Germinal center (tissue), 1 donor: ENCODE measurements around the gene SSBP2.
"Not testable (repeated sequence)": the region's sequence is repeated elsewhere in the genome, so short reads cannot be mapped to it uniquely, and the experiment has no call there.

Experiments used
- DNase-seq: peaks from one replicate; pipeline ENCODE4 v3.0.0; 2012; ENCODE audit warnings: mixed read lengths, low spot score

SSBP2 gene

GRCh38 chr5:81524015-81524414 lies 226.9 kb downstream of the SSBP2 start:
- no peak for DNase-seq

DNA sequence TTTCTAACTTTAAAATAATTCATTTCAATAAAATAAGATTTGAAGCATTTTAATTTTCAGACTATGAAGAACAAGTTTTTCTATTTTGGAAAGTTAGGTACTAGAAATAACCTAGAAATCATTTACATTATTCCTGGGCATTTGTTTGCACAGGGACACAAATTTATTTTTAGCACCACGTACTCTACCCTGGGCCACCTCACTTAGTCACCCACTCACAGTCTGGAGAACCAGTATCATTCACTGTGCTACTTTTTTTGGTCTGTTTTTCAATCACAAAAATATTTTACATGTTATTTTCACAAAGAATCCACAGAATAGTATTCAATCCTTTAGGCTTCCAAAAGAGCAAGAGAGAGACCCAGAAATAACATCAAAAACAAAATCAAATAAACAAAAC lies 228.3 kb downstream of the SSBP2 start:
- DNase-seq, result no peak

- DNase-seq, result no peak
Measured at GRCh38 chr5:81520769-81521168, 230.1 kb downstream of the SSBP2 start.

DNA sequence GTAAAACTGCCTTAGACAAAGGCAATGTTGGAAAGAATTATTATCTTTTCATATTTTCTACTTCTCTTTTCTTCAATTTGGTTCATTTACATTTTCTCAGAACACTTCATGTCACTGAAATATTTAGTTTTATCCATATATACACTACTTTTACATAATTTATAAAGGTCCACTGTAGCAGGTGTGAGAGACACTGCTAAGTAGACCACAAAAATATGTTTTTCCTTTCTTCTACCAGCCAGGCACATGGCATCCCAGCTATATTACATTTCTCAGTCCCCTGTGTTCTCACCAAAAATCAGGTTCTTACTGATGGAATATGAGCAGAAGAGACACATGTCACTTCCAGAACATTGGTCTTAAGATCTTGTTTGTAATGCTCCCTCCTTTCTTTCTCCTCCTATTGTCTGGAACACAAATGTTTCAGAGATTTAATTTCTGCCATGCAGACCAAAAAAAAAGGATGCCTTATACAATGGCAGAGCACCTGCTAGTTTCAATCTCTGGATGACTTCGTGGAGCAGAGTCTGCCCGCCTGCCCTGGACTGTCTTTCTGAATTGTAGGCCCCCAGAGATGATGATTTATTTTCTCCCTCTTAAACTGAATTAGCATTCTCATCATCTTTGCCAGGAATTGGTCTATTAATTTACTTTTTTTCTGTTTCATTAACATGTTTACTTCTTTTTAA lies 231.5 kb downstream of the SSBP2 start:
- DNase-seq, result peak; percentile 12

- no peak for DNase-seq
Measured at GRCh38 chr5:81517462-81517861, 233.4 kb downstream of the SSBP2 start.

DNA sequence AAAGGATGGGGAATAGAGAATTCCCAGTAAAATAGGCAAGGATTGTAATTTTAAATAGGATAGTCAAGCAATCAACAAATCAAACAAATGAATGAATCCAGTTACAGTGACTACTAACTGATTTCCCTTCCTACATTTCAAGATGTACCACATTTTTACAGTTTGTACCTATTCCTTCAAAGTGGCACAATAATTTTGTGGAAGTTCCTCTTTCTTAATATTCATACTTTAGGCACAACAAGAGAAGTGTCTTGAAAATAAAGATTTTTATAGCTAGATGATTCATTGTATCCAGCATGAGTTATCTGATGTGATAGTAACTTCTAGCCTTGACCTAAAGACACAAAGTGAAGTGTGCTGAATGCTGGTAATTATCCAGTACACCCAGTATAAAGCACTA lies 234.8 kb downstream of the SSBP2 start:
- DNase-seq, result no peak

DNA sequence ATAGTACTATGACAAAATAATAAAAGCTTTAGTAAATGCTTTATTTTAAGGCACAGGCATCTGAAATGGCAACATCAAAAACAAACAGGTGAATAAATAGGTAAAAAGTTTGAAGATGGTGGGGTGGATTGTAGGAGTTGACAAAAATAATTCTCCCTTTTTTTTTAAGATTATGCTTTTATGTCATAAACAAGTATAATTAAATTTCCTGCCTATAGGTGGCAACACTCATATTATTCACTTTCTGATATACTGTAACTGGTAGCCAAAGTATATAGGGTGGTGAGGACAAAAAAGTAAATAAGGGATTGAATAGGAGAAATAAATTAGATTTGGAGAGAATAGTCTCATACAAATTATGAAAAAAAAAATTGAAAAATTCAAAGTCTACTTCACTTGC lies 236.9 kb downstream of the SSBP2 start:
- DNase-seq, result peak; percentile 15

DNA sequence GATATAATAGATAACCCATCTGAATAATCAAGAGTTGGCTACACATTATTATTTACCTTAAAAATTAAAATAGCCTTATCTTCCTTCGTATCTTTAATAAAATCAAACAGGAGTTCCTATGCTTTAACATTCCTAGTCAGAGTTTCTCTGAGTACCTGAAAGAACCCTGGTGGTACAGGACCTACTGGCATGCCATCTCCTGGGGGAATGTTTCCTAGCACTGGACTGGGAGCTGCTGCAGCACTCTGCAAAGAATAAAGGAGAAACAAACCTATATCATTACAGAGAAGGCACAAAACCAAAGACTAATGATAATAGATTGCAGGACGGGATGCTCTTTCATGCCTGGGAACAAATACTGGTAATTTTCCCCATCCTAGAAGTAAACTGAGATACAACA lies 237.4 kb downstream of the SSBP2 start:
- DNase-seq, result no peak

- DNase-seq, result peak; percentile 77
Measured at GRCh38 chr5:81506900-81507588, 243.9 kb downstream of the SSBP2 start.

DNA sequence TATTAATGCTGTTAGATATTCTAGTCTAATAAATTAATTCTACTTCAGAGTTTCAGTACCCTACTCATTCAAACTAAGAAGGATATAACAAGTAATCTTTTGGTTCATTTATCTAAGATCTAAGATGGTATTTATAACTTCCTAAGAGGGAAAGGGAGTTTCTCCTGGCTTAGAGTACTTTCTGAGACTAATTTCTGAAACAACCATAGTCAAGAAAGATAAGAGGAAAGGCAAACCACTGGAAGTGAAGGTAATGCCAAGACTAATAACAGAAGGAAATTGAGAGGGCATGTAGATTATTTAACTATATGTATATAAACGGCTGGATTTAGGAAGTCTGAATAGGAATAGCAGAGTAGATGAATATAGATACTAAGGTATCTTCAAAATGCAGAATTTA lies 244.5 kb downstream of the SSBP2 start:
- no peak for DNase-seq

DNA sequence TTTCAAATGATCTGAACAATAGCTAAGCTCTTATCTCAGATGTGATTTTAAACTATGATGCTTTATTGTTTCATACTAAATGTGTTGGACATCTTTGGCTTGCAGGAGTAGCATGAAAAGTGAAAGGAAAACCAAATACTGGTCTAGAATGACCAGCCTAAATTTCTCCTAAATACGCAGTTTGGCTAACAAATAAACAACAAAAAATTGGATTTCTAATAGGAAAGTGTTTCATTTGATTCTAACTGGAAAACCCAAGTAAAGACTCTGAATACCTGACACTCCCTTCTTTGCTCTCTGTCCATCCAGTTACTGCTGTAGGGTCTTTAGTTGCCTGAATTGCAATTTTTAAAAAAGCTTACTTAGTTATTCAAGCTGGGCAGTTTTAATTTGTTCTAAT lies 245.2 kb downstream of the SSBP2 start:
- no peak for DNase-seq

DNA sequence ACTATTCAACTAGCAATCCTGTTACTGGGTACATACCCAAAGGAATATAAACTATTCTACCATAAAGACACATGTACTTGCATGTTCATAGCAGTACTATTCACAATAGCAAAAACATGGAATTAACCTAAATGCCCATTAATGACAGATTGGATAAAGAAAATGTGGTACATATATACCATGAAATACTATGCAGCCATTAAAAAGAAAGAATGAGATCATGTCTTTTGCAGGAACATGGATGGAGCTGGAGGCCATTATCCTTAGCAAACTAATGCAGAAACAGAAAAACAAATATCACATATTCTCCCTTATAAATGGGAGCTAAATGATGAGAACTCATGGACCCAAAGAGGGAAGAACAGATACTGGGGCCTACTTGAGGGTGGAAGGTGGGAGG lies 247.3 kb downstream of the SSBP2 start:
- not testable (repeated sequence) for DNase-seq

DNA sequence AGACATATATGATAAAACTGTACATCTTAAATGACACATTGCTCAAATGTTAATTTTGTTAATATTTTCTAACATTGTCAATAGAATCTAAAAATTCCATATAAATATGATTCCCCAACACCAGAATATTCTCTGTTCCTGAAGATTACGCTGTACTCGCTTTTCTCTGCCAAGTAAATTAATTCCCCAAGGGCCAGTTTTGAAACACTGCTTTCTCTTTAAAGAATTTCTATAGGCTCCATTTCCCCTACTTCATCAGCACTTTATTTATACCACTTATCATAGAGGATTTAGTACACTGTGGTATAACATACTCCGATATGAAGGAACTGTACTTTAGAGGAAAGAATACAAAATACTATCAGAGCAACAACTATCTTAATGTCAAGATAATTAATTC lies 255.6 kb downstream of the SSBP2 start:
- DNase-seq, result no peak

- DNase-seq, result no peak
Measured at GRCh38 chr5:81488862-81489261, 262.0 kb downstream of the SSBP2 start.

GRCh38 chr5:81486711-81487110 lies 264.2 kb downstream of the SSBP2 start:
- DNase-seq, result no peak

GRCh38 chr5:81482595-81482994 lies 268.3 kb downstream of the SSBP2 start:
- no peak for DNase-seq

GRCh38 chr5:81473395-81473794 lies 277.5 kb downstream of the SSBP2 start:
- DNase-seq, result not testable (repeated sequence)

DNA sequence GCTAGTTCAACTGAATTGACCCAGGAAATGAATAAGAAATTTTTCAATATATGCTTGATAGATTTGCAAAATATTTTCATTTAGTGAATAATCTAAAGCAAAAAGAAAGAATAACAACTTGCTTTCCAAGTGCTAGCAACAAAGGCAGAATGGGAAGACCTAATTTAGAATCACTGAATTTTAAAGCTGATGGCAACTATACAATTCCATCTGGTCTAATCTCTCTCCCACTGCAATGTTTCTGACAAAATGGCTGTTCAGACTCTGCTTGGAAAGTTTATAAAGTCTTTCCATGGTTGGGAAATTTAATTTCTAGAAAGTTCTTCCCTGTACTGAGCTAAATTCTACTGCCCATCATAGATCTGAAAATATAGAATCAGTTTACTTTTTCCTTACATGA lies 281.2 kb downstream of the SSBP2 start:
- no peak for DNase-seq

DNA sequence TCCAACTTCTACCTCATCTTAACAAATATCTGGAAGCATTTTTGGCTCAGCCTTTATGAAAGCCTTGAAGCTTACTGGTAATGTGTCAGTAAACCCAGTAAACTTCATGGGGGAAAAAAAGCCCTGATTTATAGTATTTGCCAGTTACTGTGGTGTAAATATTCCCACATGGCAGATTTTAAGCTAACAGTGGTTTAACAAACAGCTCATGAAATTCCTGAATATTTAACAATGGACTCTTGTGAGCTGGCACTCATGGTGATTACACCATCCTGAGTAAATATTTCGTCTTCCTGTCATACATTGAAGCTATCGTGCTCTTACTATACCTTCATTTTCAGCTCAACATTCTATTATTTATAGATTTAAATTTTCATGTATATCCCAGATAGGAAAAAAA lies 300.0 kb downstream of the SSBP2 start:
- no peak for DNase-seq

DNA sequence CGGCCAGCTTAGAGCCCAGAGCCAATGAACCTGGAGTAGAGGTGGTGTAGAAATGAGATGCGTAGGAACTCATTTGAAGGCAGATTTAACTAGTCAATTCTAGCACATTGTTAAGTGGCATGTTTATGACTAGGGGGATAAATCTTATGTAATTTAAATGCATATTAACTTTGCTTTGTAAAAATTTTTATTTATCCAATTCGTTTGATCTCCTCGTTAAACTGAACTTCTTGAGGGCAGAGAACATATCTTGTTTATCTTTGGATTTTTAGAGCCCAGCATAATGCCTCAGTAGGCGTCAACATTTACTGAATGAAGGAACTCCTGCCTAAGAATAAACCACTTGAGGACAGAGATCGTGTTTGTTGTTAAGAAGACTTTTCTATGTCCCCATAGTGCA lies 315.9 kb downstream of the SSBP2 start:
- DNase-seq, result no peak

DNA sequence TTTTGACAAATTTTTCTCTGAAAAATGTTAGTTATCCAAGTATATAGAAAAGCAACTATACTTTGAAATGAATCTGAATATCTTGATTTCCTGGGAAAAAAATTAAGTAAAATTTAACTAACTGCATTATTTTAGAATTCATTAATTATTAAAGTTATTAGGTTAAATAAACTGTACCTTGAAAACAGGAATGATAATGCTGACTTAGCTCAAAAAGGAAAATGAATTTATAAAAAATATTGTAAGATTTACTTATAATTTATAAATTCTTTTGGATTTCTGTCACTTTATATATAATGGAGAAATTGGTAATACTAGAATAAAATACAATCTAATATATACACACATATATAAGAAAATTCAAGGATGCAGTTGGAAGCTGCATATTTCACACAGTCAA lies 320.9 kb downstream of the SSBP2 start:
- no peak for DNase-seq

DNA sequence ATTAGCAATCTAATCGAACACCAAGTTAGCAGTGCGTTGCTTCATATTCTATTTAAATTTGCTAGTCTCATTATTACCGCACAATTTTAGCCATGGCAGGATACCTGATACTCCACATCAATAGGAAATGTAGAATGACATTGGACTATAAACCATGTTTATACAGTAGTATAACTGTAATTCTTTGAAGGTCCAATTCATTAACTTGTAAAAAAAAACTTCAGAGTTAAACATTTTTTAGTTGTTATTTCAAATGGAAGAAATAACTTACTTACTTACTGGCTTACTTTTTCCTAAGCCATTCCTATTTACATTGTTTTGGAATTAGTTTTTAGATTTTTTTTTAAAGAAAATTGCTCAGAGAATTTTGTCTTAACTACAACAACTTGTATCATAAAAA lies 321.5 kb downstream of the SSBP2 start:
- DNase-seq, result no peak

DNA sequence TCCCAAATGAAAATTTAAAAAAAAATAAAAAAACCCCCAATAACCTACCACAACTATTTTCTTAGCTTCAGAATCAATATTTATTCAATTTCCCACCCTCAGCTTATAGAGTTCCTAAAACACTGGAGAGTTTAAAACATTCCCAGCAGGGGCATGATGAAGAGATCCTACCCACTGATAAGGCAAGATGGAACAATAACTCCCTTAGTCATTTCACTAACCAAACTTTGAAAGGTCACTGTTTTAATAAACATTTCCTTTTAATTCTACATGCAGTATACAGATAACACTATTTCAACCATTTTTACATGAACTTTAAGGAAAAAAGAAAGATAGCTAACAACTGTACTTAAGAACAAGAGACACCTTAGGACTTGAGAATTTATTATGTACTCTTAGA lies 322.0 kb downstream of the SSBP2 start:
- DNase-seq, result no peak

DNA sequence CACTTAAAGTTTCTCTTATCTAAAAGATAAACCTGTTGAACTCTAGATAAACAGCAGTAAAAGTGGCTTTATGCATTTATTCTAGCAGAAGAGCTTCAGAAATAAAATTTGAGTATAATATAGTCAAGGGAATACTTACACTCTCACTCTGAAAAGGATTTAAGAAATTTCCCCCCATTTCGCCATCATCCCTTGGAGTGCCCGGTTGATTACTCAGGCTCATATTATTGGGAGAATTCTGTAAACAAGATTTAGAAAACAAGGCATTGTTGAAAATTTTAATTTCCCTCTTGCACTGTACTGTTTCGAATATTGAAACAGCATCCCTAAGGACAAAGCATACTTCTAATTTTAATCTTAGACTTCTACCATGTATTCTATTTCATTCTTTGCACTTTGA lies 322.5 kb downstream of the SSBP2 start:
- no peak for DNase-seq
